CD4-positive, alpha-beta T cell treated with Interleukin-15 for 1 hour (primary cell): ENCODE measurements around the gene MDN1.
"Not testable (repeated sequence)": the region's sequence is repeated elsewhere in the genome, so short reads cannot be mapped to it uniquely, and the experiment has no call there.

Experiments used
- DNase-seq: peaks from one replicate; pipeline ENCODE4 v3.0.0-alpha.2; 2020

MDN1 gene

DNA sequence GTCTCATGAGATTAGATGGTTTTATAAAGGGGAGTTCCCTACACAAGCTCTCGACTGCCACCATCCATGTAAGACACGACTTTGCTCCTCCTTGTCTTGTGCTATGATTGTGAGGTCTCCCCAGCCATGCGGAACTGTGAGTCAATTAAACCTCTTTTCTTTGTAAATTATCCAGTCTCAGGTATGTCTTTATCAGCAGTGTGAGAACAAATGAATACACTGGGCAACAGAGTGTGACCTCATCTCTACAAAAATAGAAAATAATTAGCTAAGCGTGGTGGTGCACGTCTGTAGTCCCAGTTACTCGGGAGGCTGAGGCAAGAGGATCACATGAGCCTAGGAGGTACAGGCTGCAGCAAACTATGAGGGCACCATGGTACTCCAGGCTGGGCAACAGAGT lies 51.3 kb downstream of the MDN1 start:
- DNase-seq: no peak

DNA sequence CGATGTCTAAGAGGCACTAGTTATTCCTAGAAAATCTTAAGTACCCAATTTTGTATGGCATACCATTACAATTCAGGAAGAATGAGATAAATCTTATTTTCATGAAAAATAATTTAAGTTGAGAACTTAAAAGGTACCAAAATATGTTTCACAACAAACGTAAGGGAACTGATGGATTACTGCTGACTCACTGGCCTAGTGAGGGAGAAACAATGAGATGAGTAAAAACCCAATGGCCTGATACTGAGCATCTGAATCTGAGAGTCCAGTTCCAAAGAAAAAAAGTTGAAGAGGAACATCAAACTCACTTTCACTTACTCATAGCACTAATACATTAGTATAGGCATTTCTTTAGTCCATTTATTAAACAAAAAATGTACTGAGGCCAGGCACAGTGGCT lies 56.0 kb downstream of the MDN1 start:
- DNase-seq: no peak

DNA sequence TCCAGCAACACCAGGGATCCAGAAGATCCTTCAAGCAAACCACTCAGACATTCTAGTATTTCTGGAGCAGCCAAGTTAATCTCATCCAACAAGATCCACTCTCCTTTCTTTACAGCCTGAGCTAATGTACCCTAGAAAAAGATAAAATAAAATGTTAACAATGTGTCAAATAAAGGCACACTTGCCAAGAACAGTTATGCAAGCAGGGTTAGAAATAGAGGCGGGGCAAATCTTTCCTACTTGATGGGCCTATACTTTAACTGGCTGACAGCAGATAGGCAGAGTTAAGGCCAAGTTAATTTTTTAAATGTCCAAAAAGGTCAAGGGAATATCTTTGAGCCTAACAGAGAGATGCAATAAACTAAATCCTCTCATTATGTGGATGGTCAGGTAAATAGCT lies 60.8 kb downstream of the MDN1 start:
- DNase-seq: no peak

DNA sequence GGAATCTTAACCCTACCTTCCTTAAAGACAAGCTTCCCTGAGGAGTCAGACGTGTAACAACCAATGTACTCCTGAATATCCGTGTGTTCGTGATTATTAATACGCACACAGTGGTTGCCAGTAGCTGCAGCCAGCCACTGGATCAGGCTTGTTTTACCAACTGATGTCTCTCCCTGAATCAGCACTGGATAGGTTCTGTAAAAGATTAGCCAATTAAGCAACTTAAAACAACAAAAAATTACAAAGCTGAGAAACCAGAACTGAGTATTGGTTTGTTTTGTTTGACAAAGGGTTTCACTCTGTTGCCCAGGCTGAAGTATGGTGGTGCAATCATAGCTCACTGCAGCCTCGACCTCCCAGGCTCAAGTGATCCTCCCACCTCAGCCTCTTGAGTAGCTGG lies 69.3 kb downstream of the MDN1 start:
- DNase-seq: no peak

DNA sequence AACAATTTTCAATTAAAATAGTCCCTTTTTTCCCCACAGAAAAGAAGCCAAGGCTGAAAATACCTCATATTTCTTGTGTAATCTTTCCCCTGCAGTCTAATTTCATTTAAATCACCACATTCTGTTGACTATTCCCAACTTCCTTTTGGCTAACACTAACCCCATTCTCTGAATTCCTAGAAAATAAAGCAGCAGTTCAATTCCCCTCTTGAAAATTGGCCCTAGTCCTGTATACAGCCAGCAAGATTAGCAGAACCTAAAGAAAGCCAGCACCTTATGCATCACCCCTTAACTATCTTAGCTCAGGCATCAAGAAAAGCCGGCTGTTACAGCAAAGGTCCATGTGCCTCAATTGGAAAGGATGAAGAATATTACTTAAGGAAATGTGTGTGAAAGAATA lies 69.7 kb downstream of the MDN1 start:
- DNase-seq: no peak

DNA sequence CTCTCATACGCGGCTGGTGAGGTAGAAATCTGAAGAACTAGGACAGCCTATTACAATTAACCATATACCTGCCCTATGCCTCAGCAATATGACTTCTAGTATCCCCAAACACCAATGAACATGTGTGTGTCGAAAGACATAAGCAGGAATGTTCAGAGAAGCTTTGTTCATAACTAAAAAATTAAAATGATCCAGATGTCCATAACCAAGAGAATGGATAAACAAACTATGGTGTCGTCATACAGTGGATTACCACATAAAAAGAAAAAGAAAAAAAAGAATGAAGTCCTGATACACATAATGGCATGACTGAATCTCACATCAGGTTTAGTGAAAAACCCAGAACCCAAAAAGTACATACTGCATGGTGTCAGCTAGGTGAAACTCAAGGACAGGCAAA lies 73.9 kb downstream of the MDN1 start:
- no peak for DNase-seq

DNA sequence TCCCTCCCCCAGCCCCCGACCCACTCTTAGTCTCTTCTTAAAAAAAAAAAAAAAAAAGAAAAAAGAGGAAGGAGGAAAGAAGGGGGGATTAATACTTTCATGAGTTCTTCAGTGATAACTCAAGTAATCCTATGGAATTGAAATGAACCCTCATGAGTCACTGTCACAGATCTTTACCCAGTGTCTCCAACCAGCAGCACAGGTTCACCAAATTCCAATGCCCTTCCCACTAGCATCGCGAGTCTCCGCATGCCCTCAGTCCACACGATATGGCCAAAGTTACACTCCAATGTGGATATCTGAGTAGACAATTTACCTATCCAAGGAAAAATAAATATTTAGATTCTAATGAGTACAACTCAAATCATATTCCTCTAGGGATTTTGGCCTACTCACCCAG lies 74.5 kb downstream of the MDN1 start:
- no peak for DNase-seq

DNA sequence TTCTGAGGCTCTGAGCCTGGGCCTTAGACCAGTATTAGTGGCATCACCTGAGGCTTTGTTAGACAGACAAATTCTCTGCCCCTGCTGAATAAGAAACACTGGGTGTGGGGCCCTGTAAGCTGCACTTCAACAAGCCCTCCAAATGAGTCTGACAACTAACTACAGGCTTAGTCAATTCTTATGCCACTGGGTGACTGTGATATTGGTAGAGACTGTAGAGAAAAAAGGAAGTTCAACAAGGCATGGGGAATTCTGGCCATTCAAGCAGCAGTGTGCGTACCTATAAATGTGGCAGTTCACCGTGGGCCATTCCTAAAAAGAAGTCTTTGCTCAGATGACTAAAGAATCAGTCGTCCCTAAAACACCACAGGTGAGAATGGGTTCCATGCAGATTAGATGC lies 82.7 kb downstream of the MDN1 start:
- no peak for DNase-seq

DNA sequence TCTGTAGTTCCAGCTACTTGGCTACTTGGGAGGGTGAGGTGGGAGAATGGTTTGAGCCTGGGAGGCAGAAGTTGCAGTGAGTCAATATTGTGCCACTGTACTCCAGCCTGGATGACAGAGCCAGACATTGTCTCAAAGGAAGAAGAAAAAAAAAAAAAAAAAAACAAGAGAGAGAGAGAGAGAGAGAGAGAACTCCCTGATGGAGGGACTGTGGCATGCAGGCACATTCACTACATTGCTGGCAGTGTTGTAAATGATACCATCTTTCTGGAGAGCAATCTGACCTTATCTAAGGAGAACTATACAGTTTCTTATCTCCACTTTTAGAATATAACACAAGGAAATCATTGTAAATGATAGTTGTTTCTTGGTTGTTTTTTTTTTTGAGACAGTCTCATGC lies 85.1 kb downstream of the MDN1 start:
- no peak for DNase-seq

DNA sequence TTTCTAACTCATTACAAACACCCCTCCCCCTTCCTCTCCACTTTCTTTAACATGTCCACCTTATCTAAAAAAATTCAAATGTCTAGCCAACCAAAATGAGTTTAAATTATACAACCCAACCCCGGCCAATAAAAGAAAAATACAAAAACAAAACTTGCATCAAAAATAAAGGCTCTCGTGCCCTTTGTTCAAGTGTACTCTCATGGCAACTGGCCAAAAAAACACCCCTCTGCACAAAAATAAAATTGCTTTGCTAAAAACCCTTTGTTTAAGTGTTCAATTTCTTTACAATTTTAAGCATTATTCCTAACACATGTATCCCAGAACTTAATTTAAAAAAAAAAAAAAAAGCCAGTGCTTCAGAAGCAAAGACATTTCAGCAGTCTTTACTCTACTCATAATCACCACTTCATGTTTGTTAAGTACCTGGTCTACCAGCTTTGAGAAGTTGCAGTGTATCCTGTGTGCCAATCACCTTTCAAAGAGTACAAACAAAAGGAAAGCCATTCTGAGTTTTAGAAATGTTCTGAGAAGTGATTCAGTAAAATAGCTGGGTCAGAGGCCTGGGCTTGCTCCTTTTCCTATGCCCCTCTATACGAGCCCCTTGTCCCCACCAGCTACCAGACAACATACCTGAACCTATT lies 87.5 kb downstream of the MDN1 start:
- DNase-seq: no peak

DNA sequence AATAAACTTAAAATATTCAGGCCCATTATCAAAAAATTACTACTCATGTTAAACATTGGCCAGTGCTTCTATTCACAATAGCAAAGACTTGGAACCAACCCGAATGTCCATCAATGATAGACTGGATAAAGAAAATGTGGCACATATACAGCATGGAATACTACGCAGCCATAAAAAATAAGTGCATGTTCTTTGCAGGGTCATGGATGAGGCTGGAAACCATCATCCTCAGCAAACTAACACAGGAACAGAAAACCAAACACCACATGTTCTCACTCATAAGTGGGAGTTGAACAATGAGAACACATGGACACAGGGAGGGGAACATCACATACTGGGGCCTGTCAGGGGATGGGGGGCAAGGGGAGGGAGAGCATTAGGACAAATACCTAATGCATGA lies 88.3 kb downstream of the MDN1 start:
- not testable (repeated sequence) for DNase-seq

DNA sequence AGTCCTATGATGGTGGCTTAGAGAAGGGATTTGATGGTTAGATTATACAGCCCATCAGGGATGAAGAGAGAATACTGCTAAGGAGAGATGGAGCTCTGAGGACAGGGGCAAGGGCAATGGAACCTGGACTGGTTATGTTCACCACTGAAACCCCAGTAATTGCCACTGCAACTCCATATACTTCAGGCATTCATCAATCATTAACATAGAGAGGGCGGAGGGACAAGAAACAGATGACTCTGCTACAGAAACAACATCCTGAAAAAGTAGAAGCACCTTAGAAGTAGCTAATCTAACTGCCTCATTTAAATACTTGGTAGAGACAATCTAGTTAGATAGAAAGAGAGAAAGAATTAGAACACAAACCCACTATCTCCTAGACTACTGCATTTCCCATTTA lies 89.8 kb downstream of the MDN1 start:
- no peak for DNase-seq

DNA sequence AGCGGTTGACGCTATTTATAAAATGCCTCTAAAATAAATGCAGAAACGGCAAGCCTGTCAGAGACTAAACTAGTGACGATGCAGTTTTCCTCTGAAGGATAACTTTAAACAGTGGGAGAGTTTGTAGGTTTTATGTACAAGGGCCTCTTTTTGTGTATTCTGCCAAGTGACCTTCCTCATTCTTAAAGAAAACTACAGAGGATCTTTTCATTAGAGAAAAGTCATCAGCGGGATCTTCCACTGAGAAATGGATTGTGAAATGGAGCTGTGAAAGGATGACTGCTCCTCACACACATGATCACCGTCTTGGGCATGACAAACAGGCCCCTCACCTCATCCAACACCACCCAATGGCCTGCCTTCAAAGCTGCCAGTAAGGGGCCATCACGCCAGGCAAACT lies 92.1 kb downstream of the MDN1 start:
- no peak for DNase-seq

DNA sequence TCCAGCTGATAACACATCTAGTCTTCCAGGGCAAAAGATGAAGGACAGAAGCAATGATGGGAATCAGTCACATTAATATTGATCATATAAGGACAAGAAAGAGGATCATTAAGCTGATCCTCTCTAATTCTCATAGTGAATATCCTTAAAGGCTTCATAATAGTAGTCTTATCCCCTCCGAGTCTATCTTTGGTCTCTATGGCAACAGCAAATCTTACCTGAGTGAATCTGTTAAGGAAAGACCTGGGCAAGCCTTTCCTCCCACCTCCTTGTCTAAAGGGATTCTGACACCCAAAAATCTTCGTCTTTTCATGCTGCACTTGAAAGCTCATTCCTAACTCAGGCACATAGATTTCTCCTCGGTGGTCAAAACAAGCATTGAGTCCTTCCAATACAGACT lies 94.6 kb downstream of the MDN1 start:
- no peak for DNase-seq

DNA sequence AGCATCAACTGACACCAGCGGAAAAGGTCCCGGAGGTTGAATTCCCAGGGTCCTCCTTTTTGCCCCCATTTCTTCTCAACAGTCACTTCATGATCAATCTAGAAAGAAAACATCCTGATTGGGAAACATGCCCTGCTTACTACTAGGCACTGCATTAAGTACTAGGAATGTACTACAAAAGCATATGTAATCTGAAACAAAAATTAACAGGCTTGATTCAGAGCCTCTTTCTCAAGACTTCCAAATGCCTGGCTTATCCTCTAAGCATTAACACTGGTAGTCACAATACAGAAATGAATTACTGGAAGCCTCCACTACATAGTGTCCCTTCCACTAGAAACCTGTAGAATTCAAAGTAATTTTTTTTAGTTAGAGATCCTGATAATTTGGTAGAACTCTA lies 96.5 kb downstream of the MDN1 start:
- DNase-seq: no peak

DNA sequence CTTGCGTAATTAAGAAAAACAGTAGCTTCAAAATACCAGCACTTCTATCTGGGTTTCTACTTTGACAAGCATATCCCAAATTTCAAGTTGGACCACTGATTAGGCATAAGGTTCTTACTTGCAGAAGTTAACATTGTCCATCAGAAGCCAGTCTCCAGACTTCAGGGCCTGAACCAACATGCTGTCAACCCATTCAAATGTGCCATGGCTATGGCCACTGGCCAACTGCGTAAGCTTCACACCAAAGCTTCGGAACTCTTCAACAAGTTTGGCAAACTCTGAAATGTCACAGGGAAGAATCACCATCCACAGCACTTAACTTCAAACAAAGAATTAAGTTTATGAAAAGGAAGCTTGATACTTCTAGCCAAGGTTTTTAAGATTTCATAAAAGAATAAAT lies 103.1 kb downstream of the MDN1 start:
- no peak for DNase-seq

DNA sequence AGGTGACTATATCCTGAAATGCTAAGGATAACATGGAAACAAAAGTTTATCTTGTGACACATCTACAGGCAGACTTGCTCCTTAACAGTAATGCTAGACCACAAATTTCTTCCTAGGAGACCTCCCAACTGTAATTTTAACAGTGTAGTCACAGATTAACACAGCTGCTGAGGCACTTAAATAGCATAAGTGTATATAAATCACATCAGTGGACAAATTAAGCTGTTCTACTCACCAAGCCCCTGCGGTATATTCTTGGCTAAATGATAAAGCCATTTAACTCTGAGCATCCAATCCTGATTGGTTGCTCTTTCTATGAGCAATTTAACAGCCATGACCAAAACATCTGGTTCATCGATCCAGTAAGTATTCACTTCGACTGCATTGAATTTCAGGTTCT lies 107.8 kb downstream of the MDN1 start:
- DNase-seq: no peak

DNA sequence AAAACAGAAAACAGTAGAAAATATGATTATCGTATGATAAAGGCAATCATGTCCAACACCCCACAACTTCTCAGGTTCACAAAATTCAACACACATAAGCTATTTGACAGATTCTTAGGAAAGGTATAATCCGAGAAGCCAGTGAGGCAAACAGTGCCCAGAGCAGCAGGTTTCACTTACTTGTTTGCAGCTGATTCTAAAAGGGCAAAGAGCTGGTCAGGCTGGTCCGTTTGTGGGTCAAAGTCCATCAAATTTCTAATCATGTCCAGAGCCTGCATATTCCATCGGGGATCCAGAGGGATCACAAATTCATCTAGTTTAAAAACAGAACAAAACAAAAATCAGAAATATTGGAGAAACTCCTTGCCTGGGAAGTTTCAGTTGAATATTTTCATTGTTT lies 111.3 kb downstream of the MDN1 start:
- no peak for DNase-seq

DNA sequence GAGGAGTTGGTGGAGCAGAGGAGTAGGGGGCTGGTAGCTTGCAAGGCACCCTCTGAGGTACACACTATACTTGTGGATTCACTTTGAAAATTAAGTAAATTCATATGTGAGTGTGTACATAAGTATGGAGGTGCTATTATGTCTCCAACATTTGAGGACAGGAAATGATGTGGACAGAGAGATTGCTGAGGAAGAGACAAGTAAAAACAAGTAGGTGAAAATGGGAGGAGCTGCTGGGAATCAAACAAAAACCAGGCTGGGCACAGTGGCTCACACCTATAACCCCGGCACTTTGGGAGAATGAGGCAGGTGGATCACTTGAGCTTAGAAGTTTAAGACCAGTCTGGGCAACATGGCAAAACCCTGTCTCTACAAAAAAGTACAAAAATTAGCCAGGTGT lies 111.8 kb downstream of the MDN1 start:
- DNase-seq: no peak

DNA sequence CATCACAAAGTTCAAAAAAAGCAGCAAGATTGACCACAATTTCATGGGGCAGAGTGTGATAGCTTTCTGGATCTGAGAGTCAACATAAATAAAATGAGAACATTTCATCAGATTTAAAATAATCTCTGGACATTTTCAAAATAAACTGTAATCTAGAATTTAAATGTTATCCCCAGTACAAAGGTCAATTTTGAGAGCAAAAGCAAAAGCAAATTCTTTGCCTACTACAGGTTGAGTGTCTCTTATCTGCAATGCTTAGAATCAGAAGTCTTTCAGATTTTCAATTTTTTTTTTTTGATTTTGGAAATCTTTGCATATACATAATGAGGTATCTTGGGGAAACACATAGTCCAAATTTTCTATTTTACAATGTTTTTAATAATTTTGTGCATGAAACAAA lies 113.5 kb downstream of the MDN1 start:
- no peak for DNase-seq

DNA sequence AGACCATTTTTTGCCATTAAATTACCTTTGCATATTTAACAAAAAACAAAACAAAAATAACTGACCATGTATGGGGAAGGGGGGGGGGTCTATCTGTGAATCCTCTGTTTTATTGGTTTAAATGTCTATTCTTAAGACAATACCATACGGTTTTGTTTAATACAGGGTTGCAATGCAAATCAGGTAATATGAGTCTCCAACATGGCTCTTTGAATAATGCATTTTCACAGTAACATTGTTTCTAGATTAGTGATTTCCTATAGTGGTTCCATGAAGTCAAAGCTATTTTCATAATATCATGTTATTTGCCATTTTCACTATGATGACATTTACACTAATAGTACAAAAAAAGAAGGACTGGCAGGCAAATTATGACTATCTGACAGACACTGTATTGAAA lies 116.3 kb downstream of the MDN1 start:
- no peak for DNase-seq

DNA sequence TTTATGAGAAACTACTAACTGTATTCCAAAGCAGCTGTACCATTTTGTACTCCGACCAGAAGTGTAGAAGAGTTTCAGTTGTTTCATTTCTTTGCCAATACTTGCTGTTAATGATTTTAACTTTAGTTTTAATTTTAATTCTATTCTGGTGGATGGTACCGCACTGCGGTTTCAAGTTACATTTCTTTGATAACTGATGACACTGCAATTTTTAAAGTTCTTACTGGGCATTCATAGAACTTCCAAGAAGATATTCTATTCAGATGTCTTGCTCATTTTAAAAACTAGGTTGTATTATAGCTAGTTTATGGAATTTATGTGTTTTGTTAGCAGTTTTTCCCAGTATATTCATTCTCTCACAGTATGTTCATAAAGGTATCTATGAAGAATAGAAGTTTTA lies 117.2 kb downstream of the MDN1 start:
- no peak for DNase-seq

DNA sequence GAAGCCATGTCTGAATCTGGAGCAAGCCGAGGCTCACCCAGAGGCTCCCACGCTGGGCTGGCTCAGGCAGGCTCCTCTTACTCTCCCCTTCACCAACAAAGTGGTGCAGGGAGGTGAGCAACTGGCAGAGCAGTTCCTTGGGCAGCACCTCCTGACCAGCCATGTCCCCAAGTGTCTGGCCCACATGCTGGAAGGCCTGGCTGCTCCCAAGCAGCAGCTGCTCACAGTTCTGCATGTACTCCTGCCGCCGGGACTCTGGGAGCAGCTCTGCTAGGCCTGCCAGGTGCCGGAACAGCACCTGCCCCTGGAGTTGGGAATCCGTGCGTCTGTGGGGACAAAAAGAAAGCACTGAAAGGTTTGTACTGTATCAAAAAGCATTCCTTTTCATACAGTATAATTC lies 123.9 kb downstream of the MDN1 start:
- no peak for DNase-seq

DNA sequence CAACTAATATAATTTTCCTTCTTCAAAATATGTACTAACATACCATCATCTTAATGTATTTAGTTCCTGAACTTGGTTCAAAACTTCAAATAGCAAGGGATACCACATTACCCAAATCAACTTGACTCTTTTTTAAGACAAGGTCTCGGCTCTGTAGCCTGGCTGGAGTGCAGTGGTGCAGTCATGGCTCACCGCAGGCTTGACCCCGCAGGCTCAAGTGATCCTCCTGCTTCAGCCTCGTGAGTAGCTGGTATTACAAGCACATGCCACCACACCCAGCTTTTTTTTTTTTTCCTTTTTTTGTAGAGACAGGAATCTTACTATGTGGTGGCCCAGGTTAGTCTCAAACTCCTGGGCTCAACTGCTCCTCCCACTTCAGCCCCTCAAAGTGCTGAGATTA lies 125.2 kb downstream of the MDN1 start:
- no peak for DNase-seq

DNA sequence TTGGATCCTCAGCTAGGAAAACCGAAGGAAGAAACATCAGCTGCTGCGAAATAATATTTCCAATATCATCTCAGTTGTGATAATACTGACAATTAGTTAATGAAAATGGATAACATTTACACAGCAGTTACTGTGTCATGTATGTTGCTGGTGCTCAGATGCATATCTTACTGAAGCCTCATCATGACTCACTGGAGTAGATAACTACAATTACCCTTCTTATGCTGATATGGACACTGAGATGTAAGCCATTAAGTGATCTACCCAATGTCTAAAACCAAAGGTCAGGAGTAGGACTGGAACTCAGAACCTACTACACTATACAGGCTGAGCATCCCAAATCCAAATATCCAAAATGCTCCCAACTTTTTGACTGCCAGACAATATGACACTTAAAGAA lies 126.4 kb downstream of the MDN1 start:
- DNase-seq: no peak

DNA sequence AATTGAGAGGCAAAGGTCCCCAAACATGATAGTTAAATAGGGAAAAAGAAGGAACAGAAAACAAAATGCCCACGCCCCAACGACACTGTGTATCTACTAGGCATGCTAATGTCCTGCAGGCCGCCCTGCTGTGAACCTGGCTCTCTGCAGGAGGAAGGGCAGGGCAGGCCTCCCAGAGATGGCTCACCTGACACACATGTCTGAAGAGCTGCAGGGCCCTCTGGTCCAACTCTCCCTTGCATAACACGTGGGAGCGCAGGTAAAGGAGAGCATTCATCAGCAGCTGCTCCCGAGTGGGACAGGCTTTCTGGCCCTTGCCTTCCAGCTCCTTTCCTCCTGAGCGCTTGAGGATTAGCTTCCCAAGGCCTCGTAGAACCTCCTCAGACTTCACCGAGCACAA lies 127.3 kb downstream of the MDN1 start:
- DNase-seq: no peak
